ENCODE data around the gene TRIM28.

The TRIM28 gene

DNA sequence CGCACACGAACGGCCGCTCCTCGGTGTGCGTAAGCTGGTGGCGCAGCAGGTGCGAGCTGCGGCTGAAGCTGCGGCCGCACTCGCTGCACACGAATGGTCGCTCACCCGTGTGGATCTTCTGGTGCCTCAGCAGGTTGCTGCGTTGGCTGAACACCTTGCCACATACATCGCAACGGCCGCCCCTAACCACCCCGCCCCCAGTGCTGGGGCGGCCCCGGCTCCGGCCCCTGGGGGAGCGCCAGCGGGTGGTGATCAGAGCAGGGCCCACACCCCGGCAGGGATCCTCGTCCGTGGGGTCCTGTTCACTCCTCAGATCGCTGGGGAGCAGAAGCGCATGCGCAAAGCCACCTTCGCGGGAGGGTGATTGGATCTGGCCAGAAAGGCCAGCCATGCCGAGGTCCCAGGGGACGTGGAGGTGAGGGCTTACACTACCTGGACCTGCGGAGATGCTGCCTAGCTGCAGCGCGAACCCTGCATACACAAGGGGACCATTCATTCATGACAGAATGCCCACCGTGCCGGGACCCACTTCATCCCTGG lies 19.2 kb downstream of the TRIM28 start:
- no peak overlapping the region for H3K4me3 ChIP-seq (ENCODE audit: low read depth, low read length)
- in situ Hi-C loops (cut with HindIII; ENCODE audit: low sequenced_read_pairs) = no loop called here
- TF ChIP-seq, protein P1, sequence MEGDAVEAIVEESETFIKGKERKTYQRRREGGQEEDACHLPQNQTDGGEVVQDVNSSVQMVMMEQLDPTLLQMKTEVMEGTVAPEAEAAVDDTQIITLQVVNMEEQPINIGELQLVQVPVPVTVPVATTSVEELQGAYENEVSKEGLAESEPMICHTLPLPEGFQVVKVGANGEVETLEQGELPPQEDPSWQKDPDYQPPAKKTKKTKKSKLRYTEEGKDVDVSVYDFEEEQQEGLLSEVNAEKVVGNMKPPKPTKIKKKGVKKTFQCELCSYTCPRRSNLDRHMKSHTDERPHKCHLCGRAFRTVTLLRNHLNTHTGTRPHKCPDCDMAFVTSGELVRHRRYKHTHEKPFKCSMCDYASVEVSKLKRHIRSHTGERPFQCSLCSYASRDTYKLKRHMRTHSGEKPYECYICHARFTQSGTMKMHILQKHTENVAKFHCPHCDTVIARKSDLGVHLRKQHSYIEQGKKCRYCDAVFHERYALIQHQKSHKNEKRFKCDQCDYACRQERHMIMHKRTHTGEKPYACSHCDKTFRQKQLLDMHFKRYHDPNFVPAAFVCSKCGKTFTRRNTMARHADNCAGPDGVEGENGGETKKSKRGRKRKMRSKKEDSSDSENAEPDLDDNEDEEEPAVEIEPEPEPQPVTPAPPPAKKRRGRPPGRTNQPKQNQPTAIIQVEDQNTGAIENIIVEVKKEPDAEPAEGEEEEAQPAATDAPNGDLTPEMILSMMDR (IDR thresholded peaks at IDR 0.05; ENCODE audit: low read depth, low read length) = no peak
- DNase-seq (ENCODE audit: low read depth, low spot score) = no peak

DNA sequence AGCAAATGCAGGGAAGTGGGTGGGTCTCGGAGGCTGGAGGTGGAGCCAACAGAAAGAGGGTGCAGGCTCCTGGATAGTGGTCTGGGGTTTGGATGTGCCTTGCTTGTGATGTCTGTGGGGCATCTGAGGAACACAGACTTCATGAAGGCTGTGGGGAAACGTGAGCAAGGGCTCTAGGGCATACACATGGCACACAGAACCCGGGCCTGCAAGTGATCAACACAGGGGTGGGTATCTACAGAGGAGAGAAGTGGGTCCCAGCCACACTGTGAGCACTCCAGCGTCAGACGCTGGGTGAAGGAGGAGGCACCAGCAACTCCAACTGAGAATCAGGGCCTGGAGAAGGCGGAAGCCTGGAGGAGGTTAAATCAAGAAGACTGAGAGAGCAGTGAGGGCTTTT lies 20.0 kb downstream of the TRIM28 start:
- in situ Hi-C loops (cut with HindIII; ENCODE audit: low sequenced_read_pairs) = no loop called here
- no peak for DNase-seq (ENCODE audit: low read depth, low spot score)
- no peak overlapping the region for H3K4me3 ChIP-seq (ENCODE audit: low read depth, low read length)
- TF ChIP-seq, protein P1 (IDR thresholded peaks at IDR 0.05; ENCODE audit: low read depth, low read length) = no peak

DNA sequence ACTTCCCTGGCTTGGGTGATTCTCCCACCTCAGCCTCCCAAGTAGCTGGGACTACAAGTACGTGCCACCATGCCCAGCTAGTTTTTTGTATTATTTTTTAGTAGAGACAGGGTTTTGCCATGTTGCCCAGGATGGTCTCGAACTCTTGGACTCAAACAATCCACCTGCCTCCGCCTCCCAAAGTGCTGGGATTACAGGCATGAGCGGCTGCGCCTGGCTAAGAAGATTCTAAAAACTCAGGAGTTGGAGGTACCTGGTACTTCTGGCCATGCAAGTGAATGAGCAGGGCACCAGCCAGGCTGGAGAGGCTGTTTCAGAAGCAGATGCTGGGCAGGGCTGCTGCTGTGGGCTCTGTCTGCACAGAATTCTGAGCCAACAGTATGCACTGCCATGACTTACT lies 23.1 kb downstream of the TRIM28 start:
- no peak for DNase-seq (ENCODE audit: low read depth, low spot score)
- no peak overlapping the region for H3K4me3 ChIP-seq (ENCODE audit: low read depth, low read length)
- TF ChIP-seq, protein P1 (IDR thresholded peaks at IDR 0.05; ENCODE audit: low read depth, low read length) = no peak
- in situ Hi-C loops (cut with HindIII; ENCODE audit: low sequenced_read_pairs) = no loop called here

DNA sequence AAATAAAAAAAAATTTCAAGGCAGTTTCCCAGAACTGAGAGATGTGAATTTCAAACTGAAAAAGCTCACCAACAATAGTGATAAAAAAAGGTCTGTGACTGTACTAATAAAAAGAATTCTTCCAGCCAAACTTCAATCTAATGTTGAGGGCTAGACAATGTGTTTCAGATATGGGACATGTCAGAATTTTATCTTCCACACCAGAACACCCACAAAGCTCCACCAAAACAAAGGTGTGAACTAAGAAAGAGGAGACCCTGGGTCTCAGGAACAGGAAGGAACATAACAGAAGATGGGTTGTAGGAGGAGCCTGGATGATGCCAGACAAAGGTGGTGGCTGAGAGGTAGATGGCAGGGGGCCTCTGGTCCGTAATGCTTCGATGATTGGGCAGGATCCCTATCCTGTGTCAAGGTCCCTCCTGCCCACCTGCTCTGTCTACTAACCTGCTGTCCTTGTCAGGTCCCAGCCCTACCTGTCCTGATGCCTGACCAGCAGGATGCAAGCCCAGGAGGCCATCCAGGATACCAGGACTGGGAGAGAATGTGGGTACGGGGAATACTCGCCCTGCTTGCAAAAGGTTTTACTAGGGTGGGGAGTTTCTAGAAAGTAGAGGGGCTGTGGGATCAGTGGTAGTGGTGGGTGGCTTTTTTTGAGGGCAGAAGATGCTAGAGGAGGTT lies 24.7 kb downstream of the TRIM28 start:
- DNase-seq (ENCODE audit: low read depth, low spot score) = no peak
- in situ Hi-C loops (cut with HindIII; ENCODE audit: low sequenced_read_pairs) = no loop called here
- H3K4me3 ChIP-seq (ENCODE audit: low read depth, low read length) = no peak overlapping the region
- TF ChIP-seq, protein P1 (IDR thresholded peaks at IDR 0.05; ENCODE audit: low read depth, low read length) = no peak

DNA sequence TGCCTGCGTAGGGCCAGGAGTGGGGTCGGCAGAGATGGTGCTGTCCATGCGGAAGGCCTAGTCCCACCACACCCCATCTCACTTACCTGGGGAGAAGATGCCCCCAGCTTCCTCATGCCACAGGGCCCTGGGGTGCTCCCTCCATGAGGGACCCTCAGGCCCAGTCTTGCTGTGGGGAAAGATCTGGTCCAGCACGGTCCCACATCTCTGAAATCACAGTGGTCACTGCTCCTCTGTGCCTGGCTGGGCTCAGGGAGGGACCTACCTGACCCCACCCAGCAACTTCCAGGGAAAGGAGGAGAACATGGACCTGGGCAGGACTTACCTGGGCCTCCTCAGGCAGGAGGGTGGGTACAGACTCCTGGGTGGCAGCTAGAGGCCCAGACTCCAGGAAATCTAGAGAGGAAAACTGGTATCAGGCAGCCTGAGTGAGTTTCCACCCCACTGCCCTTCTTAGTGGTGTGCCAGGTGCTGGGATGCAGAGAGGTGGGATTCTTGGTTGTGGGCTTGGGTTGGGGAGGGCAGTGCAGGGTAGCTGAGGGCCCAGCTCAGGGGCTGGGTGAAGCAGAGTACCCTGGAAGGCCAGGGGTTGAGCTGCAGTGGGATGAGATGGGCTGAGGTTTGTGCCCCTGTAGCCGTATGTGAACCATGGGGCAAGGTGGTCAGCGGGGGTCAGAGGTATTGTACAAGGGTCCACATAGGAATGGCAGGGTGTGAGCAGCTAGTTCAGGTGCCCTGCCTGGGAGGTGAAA lies 25.5 kb downstream of the TRIM28 start:
- TF ChIP-seq, protein P1 (IDR thresholded peaks at IDR 0.05; ENCODE audit: low read depth, low read length) = no peak
- H3K4me3 ChIP-seq (ENCODE audit: low read depth, low read length) = no peak overlapping the region
- no peak for DNase-seq (ENCODE audit: low read depth, low spot score)
- in situ Hi-C loops (cut with HindIII; ENCODE audit: low sequenced_read_pairs) = no loop called here

DNA sequence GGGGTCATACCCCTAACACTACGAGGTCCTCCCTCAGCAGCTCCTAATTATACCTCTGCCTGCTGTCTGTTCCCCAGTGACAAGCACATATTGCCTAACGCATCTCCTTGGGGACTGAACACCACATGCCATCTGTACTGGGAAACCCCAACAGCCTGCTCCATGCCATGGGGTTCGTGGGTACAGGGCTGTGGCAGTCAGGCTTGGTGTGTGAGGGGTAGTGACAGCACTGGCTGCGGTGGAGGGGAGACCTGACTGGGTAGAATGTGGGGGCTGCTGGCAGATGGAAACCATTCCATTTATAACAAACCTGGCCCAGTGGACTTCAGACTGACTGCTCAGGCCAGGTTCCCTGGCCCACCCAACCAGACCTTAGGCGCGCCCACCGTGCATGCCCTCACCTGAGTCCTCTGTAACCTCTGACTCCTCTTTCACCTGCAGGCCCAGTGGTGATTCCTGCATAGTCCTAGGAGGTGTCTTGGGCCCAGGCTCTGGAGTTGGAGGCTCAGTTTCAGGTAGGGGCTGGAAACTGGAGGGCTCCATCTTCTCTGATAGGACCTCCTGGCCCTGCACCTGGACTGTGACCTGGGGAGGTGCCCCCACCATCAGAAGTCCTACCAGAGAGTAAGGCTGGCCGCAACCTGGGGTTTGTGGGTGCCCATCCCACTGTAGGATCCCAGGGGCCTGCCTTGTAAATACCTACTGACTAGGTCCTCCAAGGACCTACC lies 26.2 kb downstream of the TRIM28 start:
- H3K4me3 ChIP-seq (ENCODE audit: low read depth, low read length) = no peak overlapping the region
- DNase-seq (ENCODE audit: low read depth, low spot score) = no peak
- in situ Hi-C loops (cut with HindIII; ENCODE audit: low sequenced_read_pairs) = no loop called here
- TF ChIP-seq, protein P1 (IDR thresholded peaks at IDR 0.05; ENCODE audit: low read depth, low read length) = no peak
